ENCODE results near the gene METTL27.

GRCh38 chr7:73885433-73885974 lies 43.2 kb upstream of the METTL27 start:
- no peak for TF ChIP-seq POLR2A (IDR thresholded peaks at IDR 0.05; ENCODE audit: control extremely low read depth in 1 of 2, low read depth in 2 of 2, low read length in 2 of 2)
- TF ChIP-seq SAP30 (IDR thresholded peaks at IDR 0.05; ENCODE audit: insufficient read depth, insufficient replicate concordance, low read length): no peak
- TF ChIP-seq MAFK (IDR thresholded peaks at IDR 0.05; ENCODE audit: low read depth, low read length): no peak
- no peak for TF ChIP-seq BACH1 (IDR thresholded peaks at IDR 0.05; ENCODE audit: low read length)
- no peak for TF ChIP-seq RFX5 (IDR thresholded peaks at IDR 0.05; ENCODE audit: borderline replicate concordance, low read depth, low read length)
- TF ChIP-seq CTCF (IDR thresholded peaks at IDR 0.05; ENCODE audit: control extremely low read depth in 1 of 3, insufficient read depth in 1 of 3, low read depth in 1 of 3, low read length in 3 of 3): no peak
- TF ChIP-seq EP300 (IDR thresholded peaks at IDR 0.05; ENCODE audit: borderline replicate concordance in 1 of 2, low read depth in 2 of 2, low read length in 2 of 2): no peak
- no peak for TF ChIP-seq YY1 (IDR thresholded peaks at IDR 0.05; ENCODE audit: low read depth, low read length)
- TF ChIP-seq ZNF274 (IDR thresholded peaks at IDR 0.05; ENCODE audit: borderline replicate concordance, extremely low read depth, low read length): no peak

All from H1 (cell line).